ENCODE results near the gene C9orf50.
"Not testable (repeated sequence)": the region's sequence is repeated elsewhere in the genome, so short reads cannot be mapped to it uniquely, and the experiment has no call there.

The C9orf50 gene

DNA sequence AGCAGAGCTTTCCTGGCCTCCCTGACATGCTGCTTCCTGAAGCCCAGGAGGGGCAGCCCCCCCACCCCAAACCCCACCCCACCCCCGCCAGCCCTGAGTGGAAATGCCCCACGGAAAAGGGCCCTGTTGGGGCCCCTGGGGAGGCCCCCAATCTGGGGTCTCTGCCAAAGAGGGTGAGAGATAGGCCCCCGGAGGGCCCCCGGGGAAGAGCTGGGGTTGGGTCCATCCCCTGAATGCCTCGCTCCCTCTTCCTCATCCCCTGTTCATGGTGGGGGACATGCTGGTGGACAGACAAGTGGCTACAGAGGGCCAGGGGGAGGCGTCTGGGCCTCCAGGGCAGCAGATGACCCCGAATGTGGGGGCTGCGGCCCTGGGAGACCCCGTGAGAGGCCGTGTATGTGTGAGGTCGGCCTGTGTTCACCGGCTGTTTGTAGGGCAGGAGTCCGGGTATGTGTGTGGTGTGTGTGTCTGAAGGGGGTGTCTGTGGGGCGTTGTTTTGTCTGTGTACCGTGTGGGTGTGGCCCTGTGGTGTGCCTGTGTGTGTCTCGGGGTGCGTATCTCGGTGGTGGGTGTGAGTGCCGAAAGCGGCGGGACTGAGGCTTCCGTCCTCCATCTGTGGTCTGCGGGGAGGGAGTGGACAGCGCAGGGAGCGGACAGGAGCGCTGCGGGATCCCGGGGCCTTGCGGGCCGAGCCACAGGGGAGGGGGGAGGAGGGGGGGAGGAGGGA lies 11.3 kb downstream of the C9orf50 start:
- no peak for DNase-seq

DNA sequence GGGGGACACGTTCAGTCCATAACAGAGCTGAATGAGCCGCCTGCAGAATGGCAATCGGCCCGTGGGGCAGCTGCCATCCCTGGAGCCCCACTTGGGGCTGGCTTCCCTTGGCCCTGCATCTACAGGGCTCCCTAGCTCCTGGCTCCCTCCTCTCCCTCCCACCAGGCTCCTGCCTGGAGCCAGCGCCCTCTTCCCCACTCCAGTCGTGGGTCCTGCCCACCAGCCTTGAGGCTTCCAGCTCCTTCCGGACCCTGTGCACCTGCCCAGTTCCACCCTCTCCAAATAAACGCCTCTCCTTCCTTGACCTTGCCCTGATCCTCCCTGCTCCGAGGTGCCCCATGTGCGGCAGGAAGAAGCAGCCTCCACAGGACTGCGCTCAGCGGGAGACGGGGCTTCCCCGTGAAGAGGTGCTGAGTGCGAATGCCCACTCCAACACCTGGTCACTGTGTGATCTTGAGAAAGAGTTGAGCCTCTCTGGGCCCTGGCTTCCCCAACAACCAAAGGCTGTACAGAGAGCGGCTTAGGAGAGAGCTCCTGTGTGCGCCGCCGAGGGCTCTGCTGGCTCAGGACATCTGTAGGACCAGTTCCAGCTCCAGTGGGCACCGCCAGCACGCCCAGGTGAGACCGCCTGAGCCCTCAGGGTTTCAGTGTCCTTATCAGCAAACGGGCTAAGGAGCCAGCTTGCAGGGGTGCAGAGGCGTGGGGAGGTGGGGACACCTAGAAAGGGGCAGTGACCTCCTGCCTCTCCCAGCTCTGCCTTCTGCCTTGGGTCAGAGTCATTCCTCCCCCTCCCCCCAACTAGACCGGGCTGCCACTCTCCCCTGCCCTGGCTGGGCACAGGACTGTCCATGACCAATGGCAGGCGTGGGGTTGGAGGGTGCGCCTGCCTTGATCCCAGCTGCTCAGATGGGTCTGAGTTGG lies 12.1 kb downstream of the C9orf50 start:
- DNase-seq: no peak

DNA sequence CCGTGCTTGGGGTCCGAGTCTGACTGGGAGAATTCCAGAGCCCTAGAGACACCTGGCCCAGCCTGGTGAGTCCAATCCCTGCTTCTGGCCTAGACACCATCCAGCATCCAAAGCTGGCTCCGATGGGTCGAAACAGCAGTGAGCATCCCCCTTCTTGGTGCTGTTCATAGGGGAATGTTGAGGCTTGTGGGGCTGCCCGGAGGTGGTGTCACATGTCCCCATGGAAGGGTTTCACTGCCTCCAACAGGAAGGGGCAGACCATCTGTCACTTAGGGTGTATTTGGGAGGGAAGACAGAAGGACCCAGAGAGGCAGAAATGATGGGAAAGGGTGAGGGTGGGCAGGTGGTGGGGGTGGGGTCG lies 13.9 kb downstream of the C9orf50 start:
- DNase-seq: no peak

DNA sequence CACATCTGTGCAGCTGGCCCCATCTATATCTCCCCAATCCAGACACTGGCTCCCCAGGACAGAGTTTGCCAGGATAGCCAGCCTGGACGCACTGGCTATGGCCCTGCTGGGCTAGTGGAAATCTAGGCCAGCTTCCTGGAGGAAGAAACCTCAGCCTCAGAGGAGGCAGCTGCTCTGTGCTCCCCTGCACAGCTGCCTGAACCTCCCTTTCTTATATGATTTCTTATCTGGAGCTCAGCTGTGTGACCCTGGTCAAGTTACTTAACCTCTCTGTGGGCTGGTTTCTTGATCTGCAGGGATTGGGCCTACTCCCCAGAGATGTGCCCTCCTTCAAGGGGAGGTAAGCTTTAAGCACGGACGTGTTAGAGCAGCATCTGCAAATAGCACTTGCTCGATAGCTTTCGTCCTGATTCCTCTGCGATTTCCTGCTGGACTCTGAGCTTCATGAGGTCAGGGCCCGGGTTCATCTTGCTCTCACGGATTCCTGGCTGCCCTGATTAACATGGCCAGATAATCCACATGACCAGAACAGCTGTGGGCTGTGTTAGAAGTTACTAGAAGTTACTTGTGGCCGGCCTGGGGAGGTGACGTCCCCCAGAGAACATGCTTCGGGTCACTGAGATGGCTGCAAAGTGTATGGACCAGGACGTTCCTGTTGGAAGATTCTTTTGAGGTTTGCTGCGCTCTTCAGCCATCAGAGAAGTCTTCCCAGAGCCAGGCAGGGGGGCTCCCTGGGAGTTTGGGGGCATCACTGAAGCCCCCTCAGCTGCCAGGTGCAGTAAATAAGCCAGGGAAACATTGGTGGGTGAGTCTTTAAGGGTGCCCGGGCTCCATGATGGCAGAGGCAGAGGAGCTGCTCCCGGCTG lies 14.5 kb downstream of the C9orf50 start:
- no peak for DNase-seq

- no peak for DNase-seq
These were observed 16.1 kb downstream of the C9orf50 start for GRCh38 chr9:129604766-129605163.

DNA sequence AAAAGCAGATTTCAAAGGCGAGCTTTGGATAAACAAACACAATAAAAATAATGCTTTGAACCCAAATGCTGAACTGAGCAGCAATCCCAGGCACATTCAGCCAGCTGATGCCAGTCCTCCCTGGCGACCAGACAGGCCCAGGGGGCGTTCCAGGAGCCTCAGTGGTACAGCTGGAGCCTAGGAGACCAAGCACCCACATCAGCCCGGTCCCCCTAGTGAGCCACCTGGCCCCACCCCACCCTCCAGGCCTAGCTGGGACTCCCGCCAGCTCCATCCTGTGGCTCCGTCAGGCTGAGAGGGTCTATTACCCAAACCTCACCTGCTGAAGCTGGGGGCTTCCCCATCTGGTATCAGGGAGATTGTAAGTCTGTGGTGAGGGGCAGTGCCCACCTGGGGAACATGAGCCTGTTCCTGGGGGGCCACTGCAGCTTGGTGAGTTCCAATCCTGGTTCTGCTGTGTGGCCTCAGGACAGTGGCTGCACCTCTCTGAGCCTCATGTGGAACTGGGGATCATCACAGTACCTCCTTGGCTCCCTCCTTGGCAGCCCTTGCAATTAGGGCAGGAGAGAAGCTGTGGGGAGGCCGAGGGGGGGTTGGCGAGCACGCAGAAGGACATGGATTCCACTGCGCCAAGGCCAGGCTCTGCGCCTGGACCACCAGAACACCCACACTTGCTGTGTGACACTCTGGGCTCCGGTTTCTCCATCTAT lies 16.7 kb downstream of the C9orf50 start:
- DNase-seq: no peak

- no peak for DNase-seq
These were observed 18.1 kb downstream of the C9orf50 start for GRCh38 chr9:129602598-129603415.

- no peak for DNase-seq
These were observed 19.7 kb downstream of the C9orf50 start for GRCh38 chr9:129601082-129601674.

GRCh38 chr9:129598089-129598596 lies 22.8 kb downstream of the C9orf50 start:
- DNase-seq: no peak

- no peak for DNase-seq
These were observed 23.4 kb downstream of the C9orf50 start for GRCh38 chr9:129597355-129598088.

- no peak for DNase-seq
These were observed 24.2 kb downstream of the C9orf50 start for GRCh38 chr9:129596541-129597331.

GRCh38 chr9:129595903-129596540 lies 24.9 kb downstream of the C9orf50 start:
- no peak for DNase-seq

GRCh38 chr9:129595311-129595741 lies 25.6 kb downstream of the C9orf50 start:
- DNase-seq: no peak

GRCh38 chr9:129594632-129595031 lies 26.3 kb downstream of the C9orf50 start:
- no peak for DNase-seq

- not testable (repeated sequence) for DNase-seq
These were observed 28.1 kb downstream of the C9orf50 start for GRCh38 chr9:129592790-129593189.

DNA sequence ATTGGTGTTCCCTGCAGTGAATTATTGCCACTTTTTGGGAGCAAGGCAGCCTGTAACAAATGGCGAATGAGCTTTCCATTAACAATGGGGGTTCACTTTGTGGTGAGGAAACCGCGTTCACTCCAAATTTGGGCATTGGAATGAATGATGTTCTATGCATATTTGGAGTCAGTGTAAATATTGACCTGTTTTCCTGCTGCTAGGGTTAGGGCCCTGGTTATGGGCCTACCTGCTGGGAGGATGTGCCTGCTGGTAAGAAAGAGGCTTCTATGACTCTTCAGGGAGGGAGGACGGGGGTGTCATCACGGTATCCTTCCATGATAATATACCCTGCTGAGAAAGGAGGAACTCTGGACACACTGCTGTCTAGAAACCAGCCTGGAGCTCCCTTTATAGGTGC lies 29.0 kb downstream of the C9orf50 start:
- no peak for DNase-seq

DNA sequence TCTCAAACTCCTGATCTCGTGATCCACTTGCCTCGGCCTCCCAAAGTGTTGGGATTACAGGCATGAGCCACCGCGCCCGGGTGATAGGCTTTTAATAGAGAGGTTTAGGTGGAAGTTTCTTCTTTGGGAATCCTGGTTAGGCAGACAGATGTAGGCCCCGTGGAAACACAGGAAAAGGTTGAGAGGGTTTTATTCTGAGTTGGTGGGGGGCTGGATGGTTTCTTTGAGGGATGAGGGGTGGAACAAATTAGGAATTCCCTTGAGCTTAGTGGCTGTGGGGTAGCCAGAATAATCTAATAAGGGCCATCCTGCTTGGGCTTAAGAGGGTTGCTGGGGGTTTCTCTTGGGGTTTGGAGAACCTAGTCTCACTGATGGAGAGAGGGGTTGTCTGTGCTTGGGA lies 30.4 kb downstream of the C9orf50 start:
- DNase-seq: no peak

DNA sequence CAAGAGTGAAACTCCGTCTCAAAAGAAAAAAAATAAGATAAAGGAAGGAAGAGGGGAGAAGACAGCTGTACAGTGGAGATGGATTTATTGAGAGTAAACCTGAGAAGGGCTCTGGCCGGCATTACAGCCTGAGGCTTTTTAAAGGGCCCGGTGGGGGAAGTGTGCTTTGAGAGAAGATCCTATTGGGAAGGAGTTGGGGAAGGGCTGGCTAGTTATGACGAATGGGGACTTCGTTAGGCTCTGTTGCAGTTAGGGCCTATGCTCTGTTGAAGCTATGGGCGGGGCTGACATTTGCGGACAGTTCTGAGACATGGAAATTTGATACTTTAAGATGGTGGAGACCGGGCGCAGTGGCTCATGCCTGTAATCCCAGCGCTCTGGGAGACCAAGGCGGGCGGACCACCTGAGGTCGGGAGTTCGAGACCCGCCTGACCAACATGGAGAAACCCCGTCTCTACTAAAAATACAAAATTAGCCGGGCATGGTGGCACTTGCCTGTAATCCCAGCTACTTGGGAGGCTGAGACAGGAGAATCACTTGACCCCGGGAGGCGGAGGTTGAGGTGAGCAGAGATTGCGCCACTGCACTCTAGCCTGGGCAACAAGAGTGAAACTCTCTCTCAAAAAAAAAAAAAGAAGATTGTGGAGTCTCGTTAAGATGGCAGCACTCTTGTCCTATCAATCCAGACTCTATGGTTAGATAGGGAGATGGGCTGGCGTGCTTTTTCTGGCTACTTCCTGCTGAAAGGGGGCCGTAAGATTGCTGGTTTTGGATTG lies 33.2 kb downstream of the C9orf50 start:
- DNase-seq: no peak
